PFSK-1 (cell line): Measurements from ENCODE around the gene FGD6.

ENCODE experiments used
- POLR2AphosphoS5 ChIP-seq: IDR thresholded peaks from 2 replicates; pipeline ENCODE4 v1.6.1; 2012; ENCODE audit warnings: low read depth, mild to moderate bottlenecking, control low read depth, low read length, moderate library complexity
- REST ChIP-seq, 2 experiments: IDR thresholded peaks; 2 replicates each; pipeline versions ENCODE4 v1.6.1 to v1.8.0; 2011 to 2012; ENCODE audit warnings: low read depth in 2 of 2, low read length in 2 of 2, control low read depth in 1 of 2, inconsistent platforms in 1 of 2, mild to moderate bottlenecking in 1 of 2, moderate library complexity in 1 of 2; ENCODE audit not compliant: insufficient read depth in 1 of 2
- SIN3A ChIP-seq: IDR thresholded peaks from 2 replicates; pipeline ENCODE4 v1.6.1; 2012; ENCODE audit warnings: mild to moderate bottlenecking, low read length, moderate library complexity, borderline replicate concordance; ENCODE audit not compliant: insufficient read depth
- TAF1 ChIP-seq: IDR thresholded peaks from 2 replicates; pipeline ENCODE4 v1.6.1; 2012; ENCODE audit warnings: low read length, control low read depth, borderline replicate concordance; ENCODE audit not compliant: insufficient read depth

GRCh38 chr12:95195122-95195521, 22.1 kb downstream of the FGD6 start:
- TF ChIP-seq SIN3A (no peak), REST (IDR thresholded peaks at IDR 0.05; ENCODE audit: insufficient read depth in 1 of 2, low read depth in 2 of 2, low read length in 2 of 2) (no peak), POLR2AphosphoS5 (no peak), TAF1 (no peak)
